HG03175 (cell line): ENCODE data around the gene TUBB4A.
"Not testable (repeated sequence)": the region's sequence is repeated elsewhere in the genome, so short reads cannot be mapped to it uniquely, and the experiment has no call there.

Experiments
- ATAC-seq: cut with Tn5 transposase; IDR thresholded peaks from one replicate; pipeline ENCODE4 v1.9.1; 2021; ENCODE audit warnings: mild to moderate bottlenecking, moderate library complexity; ENCODE audit not compliant: unreplicated experiment

The TUBB4A gene

GRCh38 chr19:6527893-6528543 lies 25.9 kb upstream of the TUBB4A start:
- peak; percentile 58 for ATAC-seq

- ATAC-seq: no peak
These were observed 22.2 kb upstream of the TUBB4A start for GRCh38 chr19:6524311-6524710.

DNA sequence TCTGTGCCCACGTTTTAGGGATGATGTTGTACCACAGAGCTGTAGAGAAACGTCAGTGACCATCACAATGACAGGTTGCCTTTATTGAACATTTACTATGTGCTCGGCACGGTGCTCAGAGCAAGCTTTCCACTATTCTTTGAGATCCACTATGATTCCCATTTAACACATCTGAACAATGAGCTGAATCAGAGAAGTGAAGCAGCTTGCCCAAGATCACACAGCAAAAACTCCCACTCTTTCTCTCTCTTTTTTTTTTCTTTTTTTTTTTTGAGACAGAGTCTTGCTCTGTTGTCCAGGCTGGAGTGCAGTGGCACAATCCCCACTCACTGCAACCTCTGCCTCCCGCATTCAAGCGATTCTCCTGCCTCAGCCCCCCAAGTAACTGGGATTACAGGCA lies 20.6 kb upstream of the TUBB4A start:
- ATAC-seq: no peak

DNA sequence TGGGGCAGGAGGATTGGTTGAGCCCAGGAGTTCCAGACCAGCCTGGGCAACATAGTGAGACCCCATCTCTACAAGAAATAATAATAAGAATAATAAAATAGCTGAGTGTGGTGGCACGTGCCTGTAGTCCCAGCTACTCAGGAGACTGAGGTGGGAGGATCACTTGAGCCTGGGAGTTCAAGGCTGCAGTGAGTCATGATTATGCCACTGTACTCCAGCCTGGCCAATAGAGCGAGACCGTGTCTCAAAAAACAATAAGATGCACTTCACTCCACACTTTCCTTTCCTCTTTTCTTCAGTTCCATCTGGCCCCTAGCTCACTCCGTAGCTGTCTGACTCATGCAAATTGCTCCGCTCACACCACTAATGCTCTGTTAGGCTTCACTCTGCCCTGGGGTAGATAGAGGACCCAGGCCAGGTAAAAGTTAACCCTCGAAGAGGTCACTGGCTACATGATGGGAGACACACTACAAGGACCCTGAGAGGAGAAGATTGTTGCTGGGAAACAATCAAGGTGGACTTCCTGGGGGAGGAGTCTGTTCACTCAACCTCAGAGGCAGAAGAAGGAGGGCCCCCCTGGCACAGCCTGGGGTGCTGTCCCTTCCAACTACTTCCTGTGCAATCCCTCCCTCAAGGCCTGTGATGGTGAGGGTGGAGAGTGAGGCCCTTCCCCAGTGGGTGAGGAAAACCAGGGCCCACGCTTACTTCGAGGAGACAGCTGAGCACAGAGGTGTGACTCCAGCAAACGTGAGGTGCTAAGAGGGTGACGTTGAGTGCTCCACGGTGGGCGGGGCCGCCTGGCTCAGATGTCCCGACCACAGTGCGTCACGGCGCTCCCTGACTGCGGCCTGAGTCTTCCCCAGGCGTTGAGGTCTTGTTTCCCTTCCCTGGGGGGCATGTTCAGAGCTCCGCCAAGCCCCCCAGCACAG lies 19.9 kb upstream of the TUBB4A start:
- ATAC-seq: peak; percentile 49

GRCh38 chr19:6519289-6519688 lies 17.2 kb upstream of the TUBB4A start:
- no peak for ATAC-seq

DNA sequence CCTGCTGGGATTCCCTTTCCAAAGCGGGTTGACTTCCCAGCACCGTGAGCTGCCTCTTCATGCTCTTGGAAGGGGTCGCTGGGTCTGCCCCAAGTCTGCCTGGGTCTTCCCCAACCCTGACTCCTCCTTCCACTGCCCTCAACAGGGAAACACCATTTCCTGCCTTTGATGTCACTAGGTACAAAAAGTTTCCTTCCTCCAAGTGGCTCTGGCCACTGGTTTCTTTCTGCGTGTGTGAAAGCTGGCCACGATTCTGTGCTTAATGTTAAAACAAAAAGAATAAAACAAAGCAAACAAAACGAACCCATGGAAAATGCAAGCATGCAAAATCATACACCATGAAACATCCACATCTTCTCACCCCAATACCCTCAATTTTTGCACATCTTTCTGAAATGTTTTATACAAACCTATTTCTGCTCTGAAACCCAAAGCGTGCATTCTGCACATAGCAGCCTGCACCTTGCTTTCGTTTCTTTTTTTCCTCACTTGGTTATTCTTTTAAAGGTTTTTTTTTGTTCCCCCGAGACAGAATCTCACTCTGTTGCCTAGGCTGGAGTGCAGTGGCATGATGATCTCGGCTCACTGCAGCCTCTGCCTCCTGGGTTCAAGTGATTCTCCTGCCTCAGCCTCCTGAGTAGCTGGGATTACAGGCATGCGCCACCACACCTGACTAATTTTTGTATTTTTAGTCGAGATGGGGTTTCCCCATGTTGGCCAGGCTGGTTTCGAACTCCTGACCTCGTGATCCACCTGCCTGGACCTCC lies 16.2 kb upstream of the TUBB4A start:
- no peak for ATAC-seq

DNA sequence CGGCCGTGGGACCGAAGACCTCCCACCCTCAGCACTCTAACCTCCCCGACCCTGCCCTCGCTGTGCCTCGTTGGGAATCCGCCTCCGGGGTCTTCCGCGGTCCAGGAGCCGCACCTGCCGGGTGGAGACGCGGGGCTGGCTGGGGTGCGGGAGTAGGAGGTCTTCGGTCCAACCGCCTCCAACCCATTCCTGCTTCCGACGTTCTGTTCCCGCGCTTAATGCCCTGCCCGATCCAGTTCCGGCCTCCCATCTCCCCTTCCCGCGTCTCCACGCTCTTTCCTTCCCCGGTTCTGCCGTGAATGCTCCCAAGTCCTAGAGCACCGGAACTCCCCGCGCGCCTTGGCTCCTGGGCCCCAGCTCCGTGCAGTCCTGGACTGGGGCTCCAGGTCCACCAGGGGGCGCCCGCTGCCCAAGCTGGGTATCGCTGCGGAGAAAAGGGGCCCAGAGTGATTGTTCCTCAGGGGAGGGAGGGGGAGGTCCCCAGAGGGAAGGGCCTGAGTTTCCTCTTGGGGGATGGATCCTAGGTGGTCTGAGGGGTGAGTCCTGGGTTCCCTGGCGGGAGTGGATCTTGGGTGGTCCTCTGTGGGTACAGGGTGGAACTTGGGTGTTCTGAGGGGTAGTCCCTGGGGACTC lies 14.7 kb upstream of the TUBB4A start:
- peak; percentile 44 for ATAC-seq

GRCh38 chr19:6516018-6516658 lies 14.0 kb upstream of the TUBB4A start:
- ATAC-seq: peak; percentile 52

- no peak for ATAC-seq
These were observed 12.9 kb upstream of the TUBB4A start for GRCh38 chr19:6514926-6515544.

GRCh38 chr19:6514089-6514488 lies 12.0 kb upstream of the TUBB4A start:
- ATAC-seq: no peak

- no peak for ATAC-seq
These were observed 8.5 kb upstream of the TUBB4A start for GRCh38 chr19:6510618-6511017.

GRCh38 chr19:6509118-6509971 lies 7.2 kb upstream of the TUBB4A start:
- ATAC-seq: no peak

DNA sequence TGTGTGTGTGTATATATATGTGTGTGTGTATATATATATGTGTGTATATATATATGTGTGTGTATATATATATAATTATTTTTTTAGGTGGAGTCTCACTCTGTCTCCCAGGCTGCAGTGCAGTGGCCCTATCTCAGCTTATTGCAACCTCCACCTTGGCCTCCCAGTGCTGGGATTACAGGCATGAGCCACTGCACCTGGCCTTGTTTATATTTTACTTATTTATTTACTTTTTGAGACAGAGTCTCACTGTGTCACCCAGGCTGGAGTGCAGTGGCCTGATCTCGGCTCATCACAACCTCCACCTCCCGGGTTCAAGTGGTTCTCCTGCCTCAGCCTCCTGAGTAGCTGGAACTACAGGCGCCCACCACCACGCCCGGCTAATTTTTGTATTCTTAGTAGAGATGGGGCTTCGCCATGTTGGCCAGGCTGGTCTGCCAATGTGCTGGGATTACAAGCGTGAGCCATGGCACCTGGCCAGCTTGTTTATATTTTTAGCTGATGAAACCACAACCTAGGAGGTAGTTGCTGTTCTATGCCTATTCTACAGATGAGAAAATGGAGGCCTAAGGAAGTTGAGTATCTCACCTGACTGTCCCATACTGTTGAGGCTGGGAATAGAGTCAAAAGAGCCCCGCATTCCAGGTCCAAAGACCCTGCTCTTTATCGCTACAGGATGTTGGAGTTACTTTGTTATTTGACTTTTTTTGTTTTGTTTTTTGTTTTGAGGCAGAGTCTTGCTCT lies 6.1 kb upstream of the TUBB4A start:
- ATAC-seq: not testable (repeated sequence)

GRCh38 chr19:6503407-6504201 lies 1.5 kb upstream of the TUBB4A start:
- ATAC-seq: no peak

- ATAC-seq: no peak
These were observed 1.0 kb downstream of the TUBB4A start for GRCh38 chr19:6500837-6501739.

DNA sequence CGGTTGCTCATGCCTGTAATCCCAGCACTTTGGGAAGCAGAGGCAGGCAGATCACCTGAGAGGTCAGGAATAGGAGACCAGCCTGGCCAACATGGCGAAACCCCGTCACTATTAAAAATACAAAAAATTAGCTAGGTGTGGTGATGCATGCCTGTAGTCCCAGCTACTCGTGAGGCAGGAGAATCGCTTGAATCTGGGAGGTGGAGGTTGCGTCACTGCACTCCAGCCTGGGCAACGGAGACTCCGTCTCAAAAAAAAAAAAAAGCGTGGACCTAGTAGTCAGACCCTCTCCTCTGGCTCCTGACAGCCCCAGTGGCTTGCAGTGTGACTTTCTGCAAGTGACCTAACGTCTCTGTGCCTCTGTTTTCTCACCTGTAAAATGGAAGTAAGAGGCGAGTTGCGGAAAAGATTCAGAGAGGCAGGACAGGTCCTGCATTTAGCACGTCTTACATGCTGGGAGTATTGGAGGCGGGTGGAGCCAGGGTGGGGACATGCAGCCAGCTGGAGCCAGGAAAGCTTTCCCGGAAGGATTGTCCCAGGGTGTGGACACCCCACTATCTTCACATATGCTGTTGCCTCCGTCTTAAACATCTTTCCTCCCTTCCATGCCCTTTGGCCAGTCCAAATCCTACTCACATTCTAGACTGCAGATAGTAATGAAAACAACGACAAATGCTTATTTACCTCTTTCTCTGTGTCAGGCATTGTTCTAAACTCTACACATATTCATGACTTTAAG lies 2.9 kb downstream of the TUBB4A start:
- ATAC-seq: no peak
